Erythroblast (primary cell): ENCODE measurements around the gene IDE.

ENCODE experiments used
- GATA1 ChIP-seq: IDR thresholded peaks from 2 replicates; pipeline ENCODE4 v1.6.1; 2011; ENCODE audit warnings: low read depth, mild to moderate bottlenecking, control low read depth, low read length, moderate library complexity
- POLR2A ChIP-seq: IDR thresholded peaks from 2 replicates; pipeline ENCODE4 v1.6.1; 2011; ENCODE audit warnings: mild to moderate bottlenecking, low read length

DNA sequence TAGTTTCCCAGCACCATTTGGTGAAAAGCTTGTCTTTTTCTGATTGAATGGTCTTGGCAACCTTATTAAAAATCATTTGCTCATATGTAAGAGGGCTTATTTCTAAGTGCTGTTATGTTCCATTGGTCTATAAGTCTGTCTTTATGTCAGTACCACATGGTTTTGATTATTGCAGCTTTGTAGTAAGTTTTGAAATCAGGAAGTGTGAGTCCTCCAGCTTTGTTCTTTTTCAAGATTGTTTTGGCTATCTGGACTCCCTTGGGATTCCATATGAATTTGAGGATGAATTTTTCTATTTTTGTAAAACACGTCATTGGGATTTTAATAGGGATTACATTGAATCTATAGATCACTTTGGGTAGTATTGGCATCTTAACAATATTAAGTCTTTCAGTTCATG lies 24.4 kb upstream of the IDE start:
- TF ChIP-seq POLR2A (no peak), GATA1 (no peak)
